T-cell (primary cell): ENCODE measurements around the gene CRABP2. TPM values are rescaled to one million over a fixed set of nuclear protein-coding genes. Genes with fewer than 3 reads are reported as not detected.

Source experiments
- ATAC-seq, 4 experiments: fragments of 200-7000 bp in 3 of 4; fragments of 150-1000 bp in 1 of 4; cut with Tn5 transposase; replicated peaks in 1 of 4; 1 replicate in 3 of 4; 2 replicates in 1 of 4; pipeline ENCODE4 v1.10.0; 2021; ENCODE audit warnings: moderate library complexity in 3 of 4, mild to moderate bottlenecking in 2 of 4, moderate number of reproducible peaks in 1 of 4
- CTCF ChIA-PET, 2 donors: fragments of 300-600 bp; sonication (Branson Sonifier 250); formaldehyde crosslinking; loops; one replicate each; lab custom pipeline; 2022; ENCODE audit warnings: antibody characterized with exemption in 2 of 2; lab: Charles Lee
- POLR2A ChIA-PET, 2 donors: fragments of 300-600 bp; sonication (Branson Sonifier 250); formaldehyde crosslinking; loops; one replicate each; lab custom pipeline; 2022; ENCODE audit warnings: antibody characterized with exemption in 2 of 2; lab: Charles Lee
- DNase-seq, 35 experiments: peaks; one replicate each; pipeline versions ENCODE4 v3.0.0 to v3.0.0-alpha.2; 2013 to 2023
- H3K27ac ChIP-seq: one replicate; pipeline ENCODE4 v1.5.1; 2013; ENCODE audit warnings: low read length
- H3K27me3 ChIP-seq, 2 experiments: replicated peaks in 1 of 2; 1 replicate in 1 of 2; 2 replicates in 1 of 2; pipeline versions ENCODE4 v1.6.1 to v1.7.0; 2013; ENCODE audit warnings: low read length in 1 of 2, mixed read lengths in 1 of 2; ENCODE audit not compliant: control insufficient read depth in 2 of 2, insufficient read depth in 2 of 2; ENCODE audit errors: extremely low read depth in 1 of 2
- H3K36me3 ChIP-seq, 2 donors: 1 replicate in 1 of 2; 2 replicates in 1 of 2; pipeline versions ENCODE4 v1.6.1 to v1.7.0; 2013; ENCODE audit warnings: low read length in 1 of 2; ENCODE audit not compliant: control insufficient read depth in 2 of 2, insufficient read depth in 1 of 2; ENCODE audit errors: extremely low read depth in 1 of 2
- H3K4me1 ChIP-seq, 2 experiments: 1 replicate in 1 of 2; 2 replicates in 1 of 2; pipeline versions ENCODE4 v1.6.1 to v1.7.0; 2013; ENCODE audit warnings: low read length in 2 of 2, mixed read lengths in 1 of 2; ENCODE audit not compliant: insufficient read depth in 2 of 2, control insufficient read depth in 1 of 2; ENCODE audit errors: extremely low read depth in 1 of 2
- H3K4me3 ChIP-seq, 2 donors: 1 replicate in 1 of 2; 2 replicates in 1 of 2; pipeline versions ENCODE4 v1.5.1 to v1.7.0; 2013; ENCODE audit warnings: mild to moderate bottlenecking in 2 of 2, low read length in 1 of 2, moderate library complexity in 1 of 2; ENCODE audit not compliant: control insufficient read depth in 1 of 2; ENCODE audit errors: extremely low read depth in 1 of 2
- H3K9me3 ChIP-seq: 2 replicates; pipeline ENCODE4 v1.7.0; 2013
- H3K27ac Mint-ChIP-seq, 2 donors: one replicate each; pipeline ENCODE4 v1.8.0; 2020 to 2021; ENCODE audit warnings: mild to moderate bottlenecking in 2 of 2, mixed read lengths in 2 of 2
- H3K27me3 Mint-ChIP-seq, 2 donors: one replicate each; pipeline ENCODE4 v1.8.0; 2021 to 2022; ENCODE audit warnings: mixed read lengths in 2 of 2
- H3K36me3 Mint-ChIP-seq: one replicate; pipeline ENCODE4 v1.8.0; 2021; ENCODE audit warnings: mixed read lengths
- H3K4me1 Mint-ChIP-seq, 3 donors: one replicate each; pipeline ENCODE4 v1.8.0; 2020 to 2022; ENCODE audit warnings: mixed read lengths in 3 of 3, mild to moderate bottlenecking in 1 of 3
- H3K4me3 Mint-ChIP-seq, 3 donors: one replicate each; pipeline ENCODE4 v1.8.0; 2020 to 2022; ENCODE audit warnings: mild to moderate bottlenecking in 3 of 3, mixed read lengths in 3 of 3, moderate library complexity in 3 of 3
- H3K9me3 Mint-ChIP-seq, 3 donors: one replicate each; pipeline ENCODE4 v1.8.0; 2020 to 2022; ENCODE audit warnings: mixed read lengths in 3 of 3
- WGBS: methylation state at CpG from one replicate; pipeline ENCODE4 v1.1.5; 2013; ENCODE audit warnings: missing lambda C conversion rate; ENCODE audit not compliant: insufficient coverage; 5-methylcytosine and 5-hydroxymethylcytosine counted together
- total RNA-seq, 35 experiments: library from RNA in 6 of 35; stranded (reverse) in 6 of 35; fragments of 120-200 nt in 1 of 35; gene quantifications; one replicate each; pipeline versions ENCODE4 v1.2.1 to v1.2.4 and lab custom pipeline; 2013 to 2026

Gene CRABP2
- total RNA-seq, 5 donors from 2014 or later (not counting 1 experiment from before 2014, with no cell fraction given) = 0.76 to 3.6 (median 1.6) TPM

DNA sequence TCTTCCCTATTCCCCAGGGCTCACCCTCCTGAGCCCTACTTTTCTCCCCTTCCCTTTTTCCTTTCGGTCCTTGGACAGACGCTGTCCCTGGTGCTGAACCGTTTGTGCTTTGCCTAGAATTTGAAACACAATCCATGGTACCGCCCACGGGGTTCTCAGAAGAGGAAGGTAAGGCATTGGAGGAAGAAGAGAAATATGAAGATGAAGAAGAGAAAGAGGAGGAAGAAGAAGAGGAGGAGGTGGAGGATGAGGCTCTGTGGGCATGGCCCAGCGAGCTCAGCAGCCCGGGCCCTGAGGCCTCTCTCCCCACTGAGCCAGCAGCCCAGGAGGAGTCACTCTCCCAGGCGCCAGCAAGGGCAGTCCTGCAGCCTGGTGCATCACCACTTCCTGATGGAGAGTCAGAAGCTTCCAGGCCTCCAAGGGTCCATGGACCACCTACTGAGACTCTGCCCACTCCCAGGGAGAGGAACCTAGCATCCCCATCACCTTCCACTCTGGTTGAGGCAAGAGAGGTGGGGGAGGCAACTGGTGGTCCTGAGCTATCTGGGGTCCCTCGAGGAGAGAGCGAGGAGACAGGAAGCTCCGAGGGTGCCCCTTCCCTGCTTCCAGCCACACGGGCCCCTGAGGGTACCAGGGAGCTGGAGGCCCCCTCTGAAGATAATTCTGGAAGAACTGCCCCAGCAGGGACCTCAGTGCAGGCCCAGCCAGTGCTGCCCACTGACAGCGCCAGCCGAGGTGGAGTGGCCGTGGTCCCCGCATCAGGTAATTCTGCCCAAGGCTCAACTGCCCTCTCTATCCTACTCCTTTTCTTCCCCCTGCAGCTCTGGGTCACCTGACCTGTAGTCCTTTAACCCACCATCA, 53.0 kb downstream of the CRABP2 start:
- Mint-ChIP-seq H3K36me3 (no peaks in the 10 kb centered on the region), H3K4me3 (no peak overlapping the region), H3K27ac (peak overlapping the region in 1 of 2 donors; percentile 41), H3K9me3 (no peaks in the 10 kb centered on the region), H3K27me3 (peaks cover 82 to 91% of the 10 kb centered on the region in 2 donors), H3K4me1 (peaks cover 9 to 12% (median 10%) of the 10 kb centered on the region in 3 donors)
- peaks cover 7 to 11% of the 10 kb centered on the region in 2 experiments for H3K4me1 ChIP-seq
- no peak for DNase-seq
- no peak overlapping the region for H3K4me3 ChIP-seq
- no peaks in the 10 kb centered on the region for H3K36me3 ChIP-seq
- ChIA-PET POLR2A (no interaction called here), CTCF (interaction anchor here in 1 of 2 donors (0.6 kb wide), 1 partner anchor 267 kb away, joined by 9 read pairs; no protein-coding TSS in a partner anchor)
- WGBS = 53% methylated on average over 13 of the region's 16 CpGs
- H3K27me3 ChIP-seq = peaks cover 8 to 95% of the 10 kb centered on the region in 2 experiments
- H3K9me3 ChIP-seq = no peaks in the 10 kb centered on the region
- no peak for ATAC-seq
- no peak overlapping the region for H3K27ac ChIP-seq

Other genes starting within 250 kb of the CRABP2 start
- 100 to 1,000 TPM in 2 of 5 donors, 10 to 100 TPM in 3; 60.7 to 133 (median 79.3) TPM for gene MEF2D, start 204.8 kb downstream of the CRABP2 start, total RNA-seq
- gene IQGAP3, start 133.0 kb downstream of the CRABP2 start, total RNA-seq = under 1 TPM in 4 of 5 donors, not detected in 1; 0.13 to 0.19 (median 0.18) TPM
- gene TTC24, start 125.9 kb downstream of the CRABP2 start, total RNA-seq = 10 to 100 TPM in 4 of 5 donors, 1 to 10 TPM in 1; 9.9 to 43.6 (median 16.4) TPM
- gene NAXE, start 113.8 kb downstream of the CRABP2 start, total RNA-seq = 10 to 100 TPM; 32.4 to 47.7 (median 41.7) TPM
- gene GPATCH4, start 104.1 kb downstream of the CRABP2 start, total RNA-seq = 10 to 100 TPM; 34.3 to 41.6 (median 40.6) TPM
- under 1 TPM in 1 of 5 donors, not detected in 4; 0.33 TPM for gene HAPLN2, start 86.2 kb downstream of the CRABP2 start, total RNA-seq
- gene BCAN, start 63.5 kb downstream of the CRABP2 start, total RNA-seq = not detected
- gene NES, start 28.2 kb downstream of the CRABP2 start, total RNA-seq = under 1 TPM in 3 of 5 donors, not detected in 2; 0.10 to 0.35 (median 0.25) TPM
- gene METTL25B, start 22.9 kb upstream of the CRABP2 start, total RNA-seq = 10 to 100 TPM; 13.0 to 36.1 (median 32.3) TPM
- gene ISG20L2, start 23.2 kb upstream of the CRABP2 start, total RNA-seq = 10 to 100 TPM; 35.3 to 63.7 (median 44.3) TPM
- 10 to 100 TPM; 23.8 to 66.6 (median 52.6) TPM for gene MRPL24, start 35.5 kb upstream of the CRABP2 start, total RNA-seq
- gene HDGF, start 46.1 kb upstream of the CRABP2 start, total RNA-seq = 100 to 1,000 TPM in 2 of 5 donors, 10 to 100 TPM in 3; 72.9 to 108 (median 90.3) TPM
- gene PRCC, start 62.0 kb upstream of the CRABP2 start, total RNA-seq = 10 to 100 TPM; 55.3 to 67.7 (median 65.4) TPM
- gene SH2D2A, start 111.3 kb upstream of the CRABP2 start, total RNA-seq = 100 to 1,000 TPM in 1 of 5 donors, 10 to 100 TPM in 4; 42.8 to 110 (median 66.8) TPM
- under 1 TPM in 1 of 5 donors, not detected in 4; 0.07 TPM for gene INSRR, start 153.5 kb upstream of the CRABP2 start, total RNA-seq
- 1 to 10 TPM in 1 of 5 donors, under 1 TPM in 4; 0.36 to 1.2 (median 0.60) TPM for gene NTRK1, start 155.3 kb upstream of the CRABP2 start, total RNA-seq
- under 1 TPM; 0.09 to 0.67 (median 0.28) TPM for gene PEAR1, start 188.1 kb upstream of the CRABP2 start, total RNA-seq
- gene LRRC71, start 215.0 kb upstream of the CRABP2 start, total RNA-seq = not detected